SKM-1 treated with dmso at 0.1 percent for 144 hours (cell line): ENCODE results near the gene FAM43B.
"Not testable (repeated sequence)": the region's sequence is repeated elsewhere in the genome, so short reads cannot be mapped to it uniquely, and the experiment has no call there.

Experiments used
- DNase-seq: peaks from one replicate; lab custom pipeline; 2025; ENCODE audit not compliant: unreplicated experiment; lab: John Stamatoyannopoulos, UW

The FAM43B gene, protein sequence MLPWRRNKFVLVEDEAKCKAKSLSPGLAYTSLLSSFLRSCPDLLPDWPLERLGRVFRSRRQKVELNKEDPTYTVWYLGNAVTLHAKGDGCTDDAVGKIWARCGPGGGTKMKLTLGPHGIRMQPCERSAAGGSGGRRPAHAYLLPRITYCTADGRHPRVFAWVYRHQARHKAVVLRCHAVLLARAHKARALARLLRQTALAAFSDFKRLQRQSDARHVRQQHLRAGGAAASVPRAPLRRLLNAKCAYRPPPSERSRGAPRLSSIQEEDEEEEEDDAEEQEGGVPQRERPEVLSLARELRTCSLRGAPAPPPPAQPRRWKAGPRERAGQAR

DNA sequence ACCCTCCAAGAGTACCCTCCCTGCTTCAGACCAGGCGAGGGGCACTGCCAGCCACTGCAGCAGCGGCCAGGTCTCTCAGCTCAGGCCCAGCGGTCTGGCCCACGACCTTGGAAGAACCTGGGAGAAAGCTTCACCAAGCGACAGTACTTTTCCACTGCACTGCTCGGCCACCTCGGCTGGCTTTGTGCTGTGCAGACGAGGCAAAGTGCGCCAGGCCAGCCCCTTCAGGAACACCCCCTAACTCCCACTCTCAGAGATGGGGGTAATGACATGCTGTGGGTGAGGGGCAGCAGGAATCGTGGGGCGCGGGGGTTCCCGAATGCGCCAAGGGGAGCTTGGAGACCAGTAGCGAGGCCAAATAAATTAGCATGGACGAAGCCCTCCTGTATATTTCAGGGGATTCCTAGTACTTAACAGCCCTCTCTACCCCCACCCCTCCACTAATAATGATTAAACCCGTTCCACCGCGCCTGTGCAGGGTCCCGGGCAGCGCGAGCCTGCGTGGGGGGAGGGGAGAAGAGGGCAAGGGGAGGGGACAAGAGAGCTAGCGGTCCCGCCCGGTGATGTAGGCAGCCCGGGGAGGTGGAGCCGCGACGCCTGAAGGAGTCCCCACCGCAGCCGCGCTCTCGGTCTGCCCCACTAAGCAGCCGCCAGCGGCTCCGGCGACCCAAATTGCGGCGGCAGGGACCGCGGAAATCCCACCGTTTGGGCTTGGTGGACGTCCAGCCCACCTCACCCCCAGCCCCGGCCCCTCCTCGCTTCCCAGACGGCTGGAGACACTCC lies at the start of gene FAM43B:
TSS of gene FAM43B (plus strand) at position 629 of the 783 bp plus-strand sequence. CDS start 401 bp downstream, outside the sequence.
- DNase-seq = no peak

DNA sequence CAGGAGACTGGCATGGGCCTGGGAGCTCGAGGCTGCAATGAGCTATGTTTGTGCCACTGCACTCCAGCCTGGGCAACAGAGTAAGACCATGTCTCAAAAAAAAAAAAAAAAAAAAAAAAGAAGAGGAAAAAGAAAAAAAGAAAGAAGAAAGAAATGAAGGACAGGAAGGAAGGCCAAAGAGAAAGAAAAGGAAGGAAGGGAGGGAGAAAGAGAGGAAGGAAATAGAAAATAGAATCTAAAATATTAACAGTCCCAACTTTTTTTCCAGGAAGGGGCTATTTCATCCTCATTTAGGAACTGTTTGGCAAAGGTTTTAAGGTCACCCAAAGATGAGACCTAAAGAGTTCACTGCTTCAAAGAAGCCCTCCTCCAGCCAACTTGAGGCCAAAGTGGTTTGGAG lies 46.9 kb upstream of the FAM43B start:
- no peak for DNase-seq

DNA sequence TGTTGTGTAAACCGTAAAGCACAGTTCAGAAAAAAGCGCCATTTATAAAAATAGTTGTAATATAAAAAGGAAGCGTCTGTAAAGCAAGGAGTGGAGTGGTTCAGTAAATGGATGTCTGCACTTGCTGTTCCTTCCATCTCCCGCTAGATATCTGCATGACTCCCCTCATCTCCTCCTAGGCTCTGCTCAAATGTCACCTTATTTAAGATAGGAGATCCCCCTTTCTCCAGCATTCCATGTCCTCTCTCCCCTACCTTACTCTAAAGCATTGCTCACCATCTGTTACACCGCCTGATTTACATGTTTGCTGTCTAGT lies 45.2 kb upstream of the FAM43B start:
- no peak for DNase-seq

DNA sequence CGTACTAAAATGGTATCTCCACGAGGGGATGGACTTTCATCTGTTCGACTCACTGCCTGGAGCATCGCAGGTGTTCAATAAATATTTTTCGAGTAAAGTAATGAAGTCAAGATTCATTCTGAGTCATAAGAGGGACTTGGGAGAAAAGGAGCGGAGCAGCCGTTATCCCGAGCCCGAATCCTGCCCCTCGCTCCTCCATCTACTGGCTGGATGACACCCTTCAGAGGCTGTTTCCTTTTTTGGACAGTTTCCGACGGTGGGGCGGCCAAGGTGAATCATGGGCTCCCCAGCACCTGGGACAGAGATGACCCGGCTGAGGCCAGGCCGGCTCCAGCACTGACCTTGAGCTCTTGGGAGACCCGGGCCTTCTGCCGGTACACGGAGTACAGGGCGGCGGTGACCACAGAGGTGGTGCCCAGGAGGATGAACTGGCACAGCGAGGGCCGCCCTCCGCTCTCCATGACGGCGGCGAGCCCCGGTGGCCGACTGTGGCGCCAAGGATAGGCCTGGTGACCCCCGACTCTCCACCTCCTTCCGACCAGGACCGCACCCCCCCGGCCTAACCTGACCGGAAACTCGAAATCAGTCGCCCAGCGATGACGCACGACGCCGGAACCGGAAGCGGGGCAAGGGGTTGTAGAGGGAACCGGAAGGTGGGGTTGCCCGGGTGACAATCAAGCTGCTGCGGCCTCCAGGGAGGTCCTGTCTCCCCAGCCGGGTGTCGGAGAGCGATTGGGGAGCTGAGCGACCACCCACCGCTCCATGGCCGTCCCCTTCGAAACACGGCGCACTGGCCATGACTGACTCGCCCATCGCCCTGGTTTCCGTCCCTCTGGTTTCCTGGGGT lies 44.6 kb upstream of the FAM43B start, which contains the start of gene MUL1:
TSS of gene MUL1 (minus strand) at position 588 of the 847 bp plus-strand sequence. CDS start at position 461, 127 bp downstream.
- DNase-seq = peak; percentile 80

DNA sequence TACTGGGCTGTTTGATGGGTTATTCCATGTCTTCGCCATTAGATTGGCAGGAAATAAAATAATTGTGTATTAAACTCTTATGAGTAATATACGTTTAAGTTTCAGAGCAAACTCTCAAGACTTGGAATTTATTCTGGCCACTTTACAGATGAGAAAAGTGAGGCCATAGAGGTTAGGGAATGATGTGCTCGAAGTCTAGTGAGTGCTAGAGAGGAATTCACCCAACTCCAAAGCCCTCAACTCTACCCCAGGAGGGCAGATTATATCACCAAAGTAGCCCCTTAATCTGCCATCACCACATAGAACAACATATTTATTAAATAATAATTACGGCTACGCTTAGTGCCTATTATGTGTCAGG lies 44.0 kb upstream of the FAM43B start:
- DNase-seq = no peak

DNA sequence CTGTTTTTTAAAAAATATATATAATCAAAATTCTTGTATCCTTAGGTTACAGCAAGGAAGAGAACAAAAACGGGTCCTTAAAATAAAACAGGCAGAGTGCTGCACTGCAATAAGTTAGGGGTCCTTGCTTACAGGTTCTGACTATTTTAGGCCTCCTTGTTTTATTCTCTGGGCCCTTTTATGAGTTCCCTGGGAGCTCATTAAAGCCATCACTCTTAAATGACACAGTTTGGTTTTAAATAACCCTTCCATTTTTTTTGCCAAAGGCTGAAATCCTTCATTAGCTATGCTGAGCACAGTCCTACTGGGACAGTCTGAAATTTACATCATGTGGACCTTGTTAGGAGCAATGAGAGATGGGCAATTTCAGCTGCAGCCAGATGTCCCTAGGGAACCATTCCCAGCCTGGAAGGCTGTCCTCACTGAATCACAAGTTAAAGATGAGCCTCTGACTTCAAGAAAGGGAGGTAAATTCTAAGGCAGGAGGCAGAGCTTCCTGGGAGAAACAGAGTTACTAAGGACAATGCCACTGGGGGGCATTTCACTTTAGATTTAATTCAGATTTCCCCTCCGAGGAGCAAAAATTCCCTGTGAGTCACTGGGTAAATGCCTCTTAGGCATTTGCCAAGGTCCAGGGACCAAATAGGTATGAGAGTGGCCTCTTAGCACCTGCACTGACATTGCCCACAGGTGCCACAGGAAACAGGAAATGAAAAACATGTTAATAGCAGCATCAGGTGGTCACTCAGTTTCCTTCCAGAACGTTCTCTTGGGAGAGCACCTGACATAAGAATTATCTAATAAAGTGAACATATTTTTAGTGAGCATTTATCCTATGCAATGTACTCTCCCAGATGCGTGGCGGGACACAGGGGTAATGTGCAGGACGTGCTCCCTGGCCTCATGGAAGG lies 40.6 kb upstream of the FAM43B start:
- no peak for DNase-seq

DNA sequence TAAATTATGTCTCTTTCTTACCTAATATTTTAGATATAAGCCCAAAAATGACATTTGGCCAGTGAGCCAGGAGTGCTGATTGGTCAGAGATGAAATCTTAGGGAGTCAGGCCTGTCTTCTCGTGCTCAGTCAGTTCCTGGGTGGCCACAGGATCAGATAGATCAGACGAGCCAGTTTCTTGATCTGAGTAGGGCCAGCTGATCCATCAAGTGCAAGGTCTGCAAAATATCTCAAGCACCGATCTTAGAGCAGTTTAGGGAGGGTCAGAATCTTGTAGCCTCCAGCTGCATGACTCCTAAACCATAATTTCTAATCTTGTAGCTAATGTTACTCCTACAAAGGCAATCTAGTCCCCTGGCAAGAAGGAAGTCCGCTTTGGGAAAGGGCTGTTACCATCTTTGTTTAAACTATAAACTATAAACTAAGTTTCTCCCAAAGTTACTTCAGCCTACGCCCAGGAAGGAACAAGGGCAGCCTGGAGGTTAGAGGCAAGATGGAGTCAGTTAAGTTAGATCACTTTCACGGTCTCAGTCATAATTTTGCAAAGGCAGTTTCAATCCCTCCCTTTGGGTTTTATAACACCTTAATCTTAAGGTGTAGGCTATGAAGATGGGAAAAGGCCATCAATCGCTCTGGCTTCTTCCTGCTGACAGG lies 32.6 kb upstream of the FAM43B start:
- not testable (repeated sequence) for DNase-seq

DNA sequence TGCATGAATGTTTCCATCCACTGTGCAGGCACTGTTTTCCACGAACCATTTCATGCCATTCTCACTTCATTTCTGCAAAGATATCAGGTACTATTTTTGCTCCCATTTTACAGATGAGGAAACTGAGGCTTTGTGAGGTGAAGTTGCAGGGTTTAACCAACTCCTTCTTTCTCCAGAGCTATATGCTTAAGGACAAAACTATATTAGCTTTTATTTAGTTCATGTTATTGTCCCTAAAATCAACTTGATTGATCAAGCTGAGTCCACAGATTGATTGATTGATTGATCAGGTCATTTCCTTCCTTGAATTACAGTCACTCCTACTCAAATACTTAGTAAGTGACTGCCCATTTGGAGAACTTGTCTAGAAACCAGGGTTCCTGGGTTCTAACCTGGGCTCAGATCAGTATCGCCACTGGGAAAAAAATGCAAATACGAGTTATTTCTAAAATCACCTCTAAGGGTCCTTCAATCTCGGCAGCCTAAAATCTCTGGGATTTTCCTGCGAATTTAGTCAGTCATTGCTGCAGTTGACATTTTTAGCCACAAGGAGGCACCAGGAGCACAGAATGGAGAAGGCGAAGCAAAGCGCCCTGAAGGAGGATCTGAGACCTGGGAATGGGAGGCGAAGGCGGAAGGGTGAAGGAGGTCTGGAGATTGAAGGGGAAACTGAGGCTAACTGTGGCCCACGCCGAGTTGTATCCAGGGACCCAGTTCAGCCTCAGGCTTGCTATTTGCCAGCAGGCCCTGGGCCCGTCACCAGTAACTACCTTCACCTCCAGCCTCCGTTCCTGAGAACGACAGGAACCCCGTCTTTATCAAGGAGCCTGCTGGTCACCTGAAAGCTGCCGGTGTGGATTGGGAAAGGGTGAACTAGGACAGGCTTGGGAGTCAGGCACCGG lies 30.2 kb upstream of the FAM43B start:
- peak; percentile 54 for DNase-seq

DNA sequence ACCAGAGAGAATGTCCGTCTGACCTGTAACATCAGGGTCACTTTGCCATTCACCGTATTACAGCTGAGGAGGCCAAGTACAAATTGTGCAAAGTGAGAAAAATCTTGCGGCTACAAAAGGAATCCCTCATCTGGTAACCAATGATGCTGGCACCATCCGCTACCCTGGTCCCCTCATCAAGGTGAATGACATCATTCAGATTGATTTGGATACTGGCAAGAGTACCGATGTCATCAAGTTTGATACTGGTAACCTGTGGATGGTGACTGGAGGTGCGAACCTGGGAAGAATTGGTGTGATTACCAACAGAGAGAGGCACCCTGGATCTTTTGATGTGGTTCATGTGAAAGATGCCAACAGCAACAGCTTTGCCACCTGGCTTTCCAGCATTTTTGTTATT lies 26.1 kb upstream of the FAM43B start:
- no peak for DNase-seq

DNA sequence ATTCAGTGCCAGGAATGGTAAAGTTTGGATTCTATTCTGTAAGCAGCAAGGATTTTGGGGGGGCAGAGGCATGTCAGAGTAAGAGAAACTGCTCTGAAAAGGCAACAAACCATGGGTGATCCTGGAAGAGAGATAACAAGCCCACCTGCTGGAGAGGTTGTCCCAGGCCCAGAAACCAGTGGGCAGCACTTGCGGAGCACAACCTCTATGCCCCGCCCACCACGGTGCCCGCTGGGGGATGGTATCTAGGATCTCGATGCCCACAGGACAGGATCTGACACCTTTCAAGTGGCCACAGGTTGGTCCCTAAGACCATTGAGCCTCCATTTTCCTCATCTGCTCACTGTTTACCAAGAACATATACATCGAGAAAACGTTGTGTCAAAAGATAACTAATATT lies 24.2 kb upstream of the FAM43B start:
- DNase-seq = no peak

DNA sequence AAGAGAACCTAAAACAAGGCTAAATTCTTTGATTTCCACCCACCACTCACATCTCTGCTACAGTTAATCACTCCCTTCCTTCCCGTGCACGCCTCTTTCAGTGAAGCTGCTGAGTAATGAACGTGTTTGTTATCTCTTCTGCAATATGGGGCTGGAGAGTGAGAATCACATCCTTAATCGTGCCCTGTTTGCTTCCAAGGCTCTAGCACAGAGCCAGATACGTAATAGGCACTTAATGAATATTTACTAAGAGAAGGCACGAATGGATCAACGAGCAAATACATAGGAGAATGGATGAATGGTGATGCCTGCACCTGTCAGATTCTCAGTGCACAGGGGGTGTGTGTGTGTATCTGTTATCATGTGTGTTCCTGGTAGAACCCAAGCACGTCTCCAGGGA lies 22.1 kb upstream of the FAM43B start:
- DNase-seq = no peak

DNA sequence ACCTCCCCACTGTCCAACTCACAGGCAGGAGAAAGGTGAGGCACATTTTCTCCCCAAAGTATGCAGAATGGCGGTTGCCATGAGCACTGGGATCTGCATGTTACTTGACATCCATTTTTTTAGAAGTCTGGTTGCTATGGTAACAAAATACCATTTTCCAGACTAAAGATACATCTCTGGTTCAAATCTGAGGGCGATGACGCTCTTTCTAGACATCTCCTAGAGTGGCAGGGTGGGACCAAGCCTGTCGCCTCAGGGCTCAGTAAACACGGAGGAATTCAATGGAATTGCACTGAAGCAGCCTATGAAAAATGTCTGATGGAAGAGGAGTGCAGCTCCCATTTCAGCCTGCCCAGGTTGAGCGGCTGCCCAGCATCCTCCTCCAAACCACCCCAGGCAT lies 21.5 kb upstream of the FAM43B start:
- DNase-seq = no peak

DNA sequence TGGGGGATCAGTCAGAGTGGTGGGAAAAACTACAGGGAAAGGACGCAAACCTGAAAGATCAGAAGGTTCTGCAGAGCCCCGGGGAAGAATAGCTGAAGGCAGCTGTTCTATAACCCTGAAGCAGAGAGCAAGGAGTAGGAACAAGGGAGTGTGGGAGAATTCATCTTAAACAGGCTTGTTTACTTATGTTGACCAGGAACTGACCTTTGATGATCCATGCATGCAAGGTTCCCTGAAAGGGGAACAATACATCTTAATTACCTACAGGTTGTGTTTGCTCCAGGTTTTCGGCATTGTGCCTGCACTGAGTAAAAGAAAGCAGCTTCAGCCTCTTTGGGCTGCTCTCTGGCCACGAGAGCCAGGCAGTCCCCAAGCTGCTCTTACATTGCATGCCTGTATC lies 18.7 kb upstream of the FAM43B start:
- no peak for DNase-seq

DNA sequence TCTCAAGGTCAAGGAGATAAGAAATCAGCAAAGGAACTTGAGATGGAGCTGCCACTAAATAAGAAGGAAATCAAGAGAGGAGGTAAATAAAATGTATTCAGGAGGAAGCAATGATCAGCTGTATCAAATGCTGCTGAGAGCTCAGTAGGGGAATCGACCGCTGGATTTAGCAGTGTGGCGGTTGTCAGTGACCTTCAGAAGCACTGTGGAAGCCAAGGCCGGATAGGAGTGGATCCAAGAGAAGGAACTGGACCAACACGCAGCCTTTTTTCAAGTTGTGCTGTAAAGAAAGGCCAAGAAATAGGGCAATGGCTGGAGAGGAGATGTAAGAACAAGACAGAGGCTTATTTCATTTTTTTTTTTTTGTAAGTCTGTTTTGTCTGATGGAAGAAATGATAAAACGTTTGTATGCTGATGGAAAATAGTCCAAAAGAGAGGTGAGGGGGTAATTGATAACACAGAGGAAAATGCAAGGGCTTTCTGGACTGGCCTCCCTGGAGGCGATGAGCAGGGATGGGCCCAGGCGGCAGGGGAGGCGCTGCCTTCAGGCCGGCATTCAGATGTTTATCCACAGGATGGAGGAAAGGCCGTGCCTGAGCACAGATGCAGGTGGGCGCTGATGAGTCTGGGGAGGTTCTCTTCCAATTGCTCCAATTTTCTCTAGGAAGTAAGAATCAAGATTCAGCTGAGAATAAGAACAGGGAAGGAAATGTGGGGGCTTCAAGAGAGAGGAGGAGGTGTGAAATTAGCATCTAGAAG lies 17.5 kb upstream of the FAM43B start:
- DNase-seq = no peak

DNA sequence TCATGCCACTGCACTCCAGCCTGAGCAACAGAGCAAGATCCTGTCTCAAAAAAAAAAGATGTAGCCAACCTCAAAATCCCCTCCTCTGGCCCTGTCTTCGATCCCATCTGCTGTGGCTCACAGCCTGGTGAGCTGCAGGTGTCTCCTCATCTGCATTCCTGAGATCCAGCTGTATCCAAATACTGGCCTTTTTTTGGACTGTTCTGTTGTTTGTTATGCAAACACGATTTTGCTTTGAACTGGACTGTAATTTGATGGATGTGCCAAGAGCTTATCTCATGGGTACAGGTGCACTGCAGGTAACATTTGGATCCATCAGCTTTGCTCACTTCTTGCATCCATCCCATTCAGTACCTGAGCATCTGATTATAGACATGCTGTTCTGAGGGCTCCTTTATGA lies 14.1 kb upstream of the FAM43B start:
- no peak for DNase-seq

DNA sequence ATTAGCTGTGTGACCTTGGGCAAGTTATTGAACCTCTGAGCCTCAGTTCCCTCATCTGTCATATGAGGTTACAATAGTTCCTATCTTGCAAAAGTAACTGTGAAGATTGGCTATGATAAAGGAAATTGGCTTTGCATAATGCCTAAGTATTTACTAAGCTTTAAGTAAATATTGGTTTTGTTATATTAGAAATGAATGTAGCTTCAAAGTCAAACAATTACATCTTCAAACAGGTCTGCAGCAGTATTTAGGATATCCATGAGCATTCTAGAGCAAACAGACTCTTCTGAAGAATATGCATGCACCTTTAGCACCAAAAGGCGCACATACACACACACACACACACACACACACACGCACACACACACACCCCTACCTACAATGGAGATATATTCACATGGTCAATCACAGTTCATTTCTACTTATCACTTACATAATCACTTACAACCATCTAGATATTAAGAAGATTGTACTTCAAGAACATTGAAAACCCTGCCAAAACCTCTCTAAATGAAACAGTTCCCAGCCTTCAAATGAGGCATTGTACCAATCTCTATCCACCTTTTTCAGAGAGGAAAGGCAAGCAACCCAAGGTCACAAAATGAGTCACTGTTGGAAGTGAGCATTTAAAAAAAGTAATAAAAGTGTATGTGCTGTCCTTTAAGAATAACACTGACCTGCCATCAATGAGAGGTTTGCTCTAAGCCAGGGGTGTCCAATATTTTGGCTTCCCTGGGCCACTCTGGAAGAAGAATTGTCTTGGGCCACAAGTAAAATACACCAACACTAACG lies 13.4 kb upstream of the FAM43B start:
- DNase-seq = no peak

DNA sequence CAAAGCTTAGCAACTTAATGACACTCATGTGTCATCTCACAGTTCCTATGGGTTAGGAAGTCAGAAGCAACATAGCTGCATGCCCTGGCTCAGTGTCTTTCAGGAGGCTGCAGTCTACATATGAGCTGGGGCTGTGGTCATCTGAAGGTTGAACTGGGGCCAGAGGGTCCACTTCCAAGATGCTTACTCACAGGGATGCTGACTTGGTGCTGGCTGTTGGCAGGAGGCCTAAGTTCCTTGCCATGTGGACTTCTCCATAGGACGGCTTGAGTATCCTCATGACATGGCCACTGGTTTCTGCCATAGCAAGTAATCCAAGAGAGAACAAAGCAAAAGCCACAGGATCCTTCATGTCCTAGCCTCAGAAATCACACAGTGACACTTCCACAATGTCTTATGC lies 12.1 kb upstream of the FAM43B start:
- no peak for DNase-seq

DNA sequence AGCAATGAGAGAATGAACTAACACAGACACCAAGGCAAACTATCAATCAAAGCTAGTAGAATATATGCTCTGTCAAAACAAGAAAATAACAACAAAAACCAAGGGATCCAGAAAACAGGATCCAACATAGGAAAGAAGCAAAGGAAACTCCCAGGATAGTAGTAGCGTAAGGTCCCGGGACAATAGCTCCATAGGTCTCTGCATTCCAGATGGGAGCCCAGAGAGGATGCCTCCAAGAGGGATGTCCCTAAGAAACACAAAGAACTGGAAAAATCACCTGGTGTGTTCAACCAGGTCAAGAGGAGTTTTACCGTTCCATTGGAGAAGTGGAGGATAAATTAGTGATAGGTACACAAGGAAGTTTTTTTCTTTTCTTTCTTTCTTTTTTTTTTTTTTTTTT lies 5.7 kb upstream of the FAM43B start:
- DNase-seq = no peak
